ENCODE measurements around the gene PAPOLA.

Gene PAPOLA

GRCh38 chr14:96564389-96564788, 62.2 kb downstream of the PAPOLA start:
- TF ChIP-seq TAF1 (IDR thresholded peaks at IDR 0.05; ENCODE audit: borderline replicate concordance, insufficient read depth, low read length) (no peak), POLR2AphosphoS5 (IDR thresholded peaks at IDR 0.05; ENCODE audit: low read depth, low read length) (no peak), REST (IDR thresholded peaks at IDR 0.05; ENCODE audit: insufficient read depth in 1 of 2, low read depth in 2 of 2, low read length in 2 of 2) (no peak), SIN3A (IDR thresholded peaks at IDR 0.05; ENCODE audit: borderline replicate concordance, insufficient read depth, low read length) (no peak), FOXP2 (optimal IDR thresholded peaks at IDR 0.05; ENCODE audit: borderline replicate concordance, extremely low read depth, extremely low read length, insufficient read depth) (no peak)

- TF ChIP-seq REST (IDR thresholded peaks at IDR 0.05; ENCODE audit: insufficient read depth in 1 of 2, low read depth in 2 of 2, low read length in 2 of 2) = no peak
- no peak for TF ChIP-seq FOXP2 (optimal IDR thresholded peaks at IDR 0.05; ENCODE audit: borderline replicate concordance, extremely low read depth, extremely low read length, insufficient read depth)
- TF ChIP-seq SIN3A (IDR thresholded peaks at IDR 0.05; ENCODE audit: borderline replicate concordance, insufficient read depth, low read length) = no peak
- TF ChIP-seq POLR2AphosphoS5 (IDR thresholded peaks at IDR 0.05; ENCODE audit: low read depth, low read length) = no peak
- no peak for TF ChIP-seq TAF1 (IDR thresholded peaks at IDR 0.05; ENCODE audit: borderline replicate concordance, insufficient read depth, low read length)
Observed at GRCh38 chr14:96565811-96566210, 63.6 kb downstream of the PAPOLA start.

GRCh38 chr14:96567289-96567899, 65.2 kb downstream of the PAPOLA start:
- TF ChIP-seq TAF1 (IDR thresholded peaks at IDR 0.05; ENCODE audit: borderline replicate concordance, insufficient read depth, low read length) (no peak), FOXP2 (optimal IDR thresholded peaks at IDR 0.05; ENCODE audit: borderline replicate concordance, extremely low read depth, extremely low read length, insufficient read depth) (no peak), POLR2AphosphoS5 (IDR thresholded peaks at IDR 0.05; ENCODE audit: low read depth, low read length) (no peak), SIN3A (IDR thresholded peaks at IDR 0.05; ENCODE audit: borderline replicate concordance, insufficient read depth, low read length) (no peak), REST (IDR thresholded peaks at IDR 0.05; ENCODE audit: insufficient read depth in 1 of 2, low read depth in 2 of 2, low read length in 2 of 2) (no peak)

GRCh38 chr14:96568621-96569020, 66.4 kb downstream of the PAPOLA start:
- no peak for TF ChIP-seq FOXP2 (optimal IDR thresholded peaks at IDR 0.05; ENCODE audit: borderline replicate concordance, extremely low read depth, extremely low read length, insufficient read depth)
- TF ChIP-seq REST (IDR thresholded peaks at IDR 0.05; ENCODE audit: insufficient read depth in 1 of 2, low read depth in 2 of 2, low read length in 2 of 2) = no peak
- TF ChIP-seq POLR2AphosphoS5 (IDR thresholded peaks at IDR 0.05; ENCODE audit: low read depth, low read length) = no peak
- TF ChIP-seq SIN3A (IDR thresholded peaks at IDR 0.05; ENCODE audit: borderline replicate concordance, insufficient read depth, low read length) = no peak
- TF ChIP-seq TAF1 (IDR thresholded peaks at IDR 0.05; ENCODE audit: borderline replicate concordance, insufficient read depth, low read length) = no peak

All from PFSK-1 (cell line).